Gastroesophageal sphincter (tissue), 3 donors: Measurements from ENCODE around the gene CD38.

Experiments used
- CTCF ChIP-seq, 4 experiments: fragments of 200-600 bp in 2 of 4; fragments of 450-650 bp in 2 of 4; sonication (generic) in 1 of 4; IDR thresholded peaks; one replicate each; pipeline ENCODE4 v1.5.1; 2017 to 2019; ENCODE audit warnings: antibody characterized with exemption in 4 of 4, mild to moderate bottlenecking in 2 of 4, moderate library complexity in 2 of 4
- EP300 ChIP-seq: sonication (generic); formaldehyde crosslinking; IDR thresholded peaks from one replicate; pipeline ENCODE4 v1.6.1; 2017; ENCODE audit warnings: antibody characterized with exemption, mild to moderate bottlenecking
- POLR2A ChIP-seq, 2 donors: fragments of 450-650 bp; IDR thresholded peaks; one replicate each; pipeline ENCODE4 v1.6.1; 2017; ENCODE audit warnings: antibody characterized with exemption in 2 of 2, mild to moderate bottlenecking in 2 of 2, moderate library complexity in 1 of 2
- POLR2AphosphoS5 ChIP-seq: sonication (generic); formaldehyde crosslinking; IDR thresholded peaks from one replicate; pipeline ENCODE4 v1.6.1; 2017; ENCODE audit warnings: antibody characterized with exemption

GRCh38 chr4:15848191-15848842, 70.2 kb downstream of the CD38 start:
- no peak for TF ChIP-seq CTCF (IDR thresholded peaks at IDR 0.05)
- no peak for TF ChIP-seq POLR2A (IDR thresholded peaks at IDR 0.05)
- TF ChIP-seq POLR2AphosphoS5 = no peak
- no peak for TF ChIP-seq EP300
